GM23248 (cell line): ENCODE results near the gene PAPPA2. TPM values are rescaled to one million over a fixed set of nuclear protein-coding genes. Genes with fewer than 3 reads are reported as not detected.

Experiments used
- DNase-seq: peaks from one replicate; pipeline ENCODE4 v3.0.0-alpha.2; 2015
- H2AFZ ChIP-seq: fragments of 200-600 bp; sonication (generic); 2 replicates; pipeline ENCODE4 v1.6.1; 2016; ENCODE audit warnings: antibody characterized with exemption
- H3F3A ChIP-seq: fragments of 200-600 bp; sonication (generic); 2 replicates; pipeline ENCODE4 v1.6.1; 2016; ENCODE audit warnings: mild to moderate bottlenecking, antibody characterized with exemption, mixed run types; ENCODE audit not compliant: insufficient read depth
- H3K27ac ChIP-seq: fragments of 200-600 bp; sonication (generic); 2 replicates; pipeline ENCODE4 v1.5.1; 2016; ENCODE audit warnings: mild to moderate bottlenecking
- H3K27me3 ChIP-seq: fragments of 200-600 bp; sonication (generic); replicated peaks from 2 replicates; pipeline ENCODE4 v1.6.1; 2016; ENCODE audit warnings: mild to moderate bottlenecking; ENCODE audit not compliant: insufficient read depth
- H3K36me3 ChIP-seq: fragments of 200-600 bp; sonication (generic); 2 replicates; pipeline ENCODE4 v1.6.1; 2016; ENCODE audit warnings: low read depth, mild to moderate bottlenecking
- H3K4me1 ChIP-seq: fragments of 200-600 bp; sonication (generic); 2 replicates; pipeline ENCODE4 v1.6.1; 2016; ENCODE audit warnings: mild to moderate bottlenecking; ENCODE audit not compliant: insufficient read depth
- H3K4me2 ChIP-seq: fragments of 200-600 bp; sonication (generic); one replicate; pipeline ENCODE4 v1.6.1; 2016; ENCODE audit warnings: mild to moderate bottlenecking; ENCODE audit not compliant: unreplicated experiment
- H3K4me3 ChIP-seq: fragments of 200-600 bp; sonication (generic); 2 replicates; pipeline ENCODE4 v1.5.1; 2016; ENCODE audit warnings: mild to moderate bottlenecking
- H3K79me2 ChIP-seq: fragments of 200-600 bp; sonication (generic); 2 replicates; pipeline ENCODE4 v1.6.1; 2016; ENCODE audit warnings: mild to moderate bottlenecking; ENCODE audit not compliant: insufficient read depth
- H3K9ac ChIP-seq: fragments of 200-600 bp; sonication (generic); 2 replicates; pipeline ENCODE4 v1.6.1; 2016; ENCODE audit warnings: mild to moderate bottlenecking
- H3K9me2 ChIP-seq: fragments of 200-600 bp; sonication (generic); 2 replicates; pipeline ENCODE4 v1.6.1; 2016; ENCODE audit warnings: mixed run types, mild to moderate bottlenecking, moderate library complexity; ENCODE audit not compliant: insufficient read depth
- H3K9me3 ChIP-seq: fragments of 200-600 bp; sonication (generic); one replicate; pipeline ENCODE4 v1.6.1; 2017; ENCODE audit warnings: low read depth
- H4K20me1 ChIP-seq: fragments of 200-600 bp; sonication (generic); 2 replicates; pipeline ENCODE4 v1.6.0; 2016; ENCODE audit not compliant: insufficient read depth
- EZH2 ChIP-seq: fragments of 200-600 bp; sonication (generic); IDR thresholded peaks from 2 replicates; pipeline ENCODE4 v1.6.1; 2018; ENCODE audit warnings: antibody characterized with exemption, mild to moderate bottlenecking; ENCODE audit not compliant: insufficient read depth, poor library complexity, severe bottlenecking
- EZH2phosphoT487 ChIP-seq: fragments of 200-600 bp; sonication (generic); IDR thresholded peaks from 2 replicates; pipeline ENCODE4 v1.6.1; 2018; ENCODE audit warnings: antibody characterized with exemption, moderate library complexity, mild to moderate bottlenecking, low read depth; ENCODE audit not compliant: insufficient read depth
- WGBS, 2 experiments: methylation state at CpG; one replicate each; pipeline ENCODE4 v1.1.6; 2015 to 2017; ENCODE audit warnings: low lambda C conversion rate in 2 of 2, low coverage in 1 of 2; ENCODE audit errors: missing lambda C conversion rate in 2 of 2; 5-methylcytosine and 5-hydroxymethylcytosine counted together
- in situ Hi-C: fragments of 300-500 bp; cut with MboI; formaldehyde crosslinking; loops from 2 replicates; pipeline ENCODE4 v1.15.0; 2020
- polyA plus RNA-seq: library from polyadenylated mRNA; unstranded; fragments of >200 nt; fragmentation: Nextera tagmentation; extraction: Ambion mirVana; gene quantifications from 2 replicates; pipeline ENCODE4 v1.2.1, GENCODE V29; 2016
- total RNA-seq: library from RNA; depleted of rRNA; stranded (reverse); fragments of >200 nt; shearing (Covaris generic); gene quantifications from 2 replicates; pipeline ENCODE4 v1.2.3, GENCODE V29; 2014

PAPPA2 gene
- total and polyA plus RNA-seq, 2 experiments from 2014 or later, result 3.9 to 8.1 TPM

- Histone ChIP-seq H3K9me3 (no peaks in the 10 kb centered on the region), H3K79me2 (no peaks in the 10 kb centered on the region), H3K4me3 (no peak overlapping the region), H3K4me2 (no peak overlapping the region), H3K9ac (no peak overlapping the region), H2AFZ (no peak overlapping the region), H3K9me2 (no peaks in the 10 kb centered on the region), H3K36me3 (no peaks in the 10 kb centered on the region), H3K27me3 (no peaks in the 10 kb centered on the region), H3K4me1 (no peaks in the 10 kb centered on the region), H3F3A (no peaks in the 10 kb centered on the region), H3K27ac (no peak overlapping the region), H4K20me1 (no peaks in the 10 kb centered on the region)
- TF ChIP-seq EZH2phosphoT487 (no peak), EZH2 (no peak)
- 62 to 70% methylated on average over 3 of the region's 3 CpGs for whole genome bisulfite sequencing, 2 experiments
- peak; percentile 10 for DNase-seq
- in situ Hi-C loops, result loop anchor here (25.0 kb wide), 1 partner anchor 316 kb away; no protein-coding TSS in a partner anchor
Measured at GRCh38 chr1:176702901-176703300, 239.9 kb downstream of the PAPPA2 start.

- in situ Hi-C loops, result loop anchor here (25.0 kb wide), 1 partner anchor 318 kb away; no protein-coding TSS in a partner anchor
- H3K27me3 ChIP-seq, result no peaks in the 10 kb centered on the region
- H3K27ac ChIP-seq, result no peak overlapping the region
- no peaks in the 10 kb centered on the region for H3K79me2 ChIP-seq
- no peaks in the 10 kb centered on the region for H3K9me2 ChIP-seq
- TF ChIP-seq EZH2phosphoT487 (no peak), EZH2 (no peak)
- WGBS, 2 experiments, result 19 to 43% methylated on average over 1 of the region's 1 CpG
- H3K36me3 ChIP-seq, result no peaks in the 10 kb centered on the region
- no peak overlapping the region for H3K4me3 ChIP-seq
- H4K20me1 ChIP-seq, result no peaks in the 10 kb centered on the region
- no peak for DNase-seq
- no peak overlapping the region for H2AFZ ChIP-seq
- H3K4me1 ChIP-seq, result no peaks in the 10 kb centered on the region
- no peak overlapping the region for H3K9ac ChIP-seq
- H3K4me2 ChIP-seq, result no peak overlapping the region
- no peaks in the 10 kb centered on the region for H3F3A ChIP-seq
- H3K9me3 ChIP-seq, result no peaks in the 10 kb centered on the region
Measured at GRCh38 chr1:176705585-176705984, 242.6 kb downstream of the PAPPA2 start.

DNA sequence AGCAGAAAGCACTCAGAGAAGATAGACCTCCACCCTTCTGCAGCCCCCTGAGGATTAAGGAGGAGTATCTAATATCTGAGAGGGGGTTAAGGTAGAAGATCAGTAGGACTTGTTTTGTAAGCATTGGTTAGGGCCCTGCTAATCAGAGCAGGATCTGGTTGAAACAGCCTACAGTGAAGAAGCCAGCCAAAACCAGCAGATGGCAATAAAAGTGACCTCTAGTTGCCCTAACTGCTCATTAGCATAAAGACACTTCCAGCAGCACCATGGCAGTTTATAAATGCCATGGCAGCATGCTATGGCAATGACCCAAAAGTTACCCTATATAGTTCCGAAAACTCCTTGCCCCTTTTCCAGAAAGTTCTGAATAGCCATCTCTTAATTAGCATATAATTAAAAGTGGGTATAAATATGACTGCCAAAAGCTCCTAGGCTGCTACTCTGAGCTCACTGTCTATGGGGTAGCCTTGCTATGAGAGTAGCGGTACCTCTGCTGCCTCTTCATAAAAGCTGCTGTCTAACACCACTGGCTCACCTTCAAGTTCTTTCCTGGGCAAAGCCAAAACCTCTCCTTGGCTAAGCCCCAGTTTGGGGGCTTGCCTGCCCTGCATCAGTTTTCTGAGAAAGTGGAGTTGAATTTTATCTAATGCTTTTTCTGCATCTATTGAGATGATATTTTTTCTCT lies 254.2 kb downstream of the PAPPA2 start:
- no peak overlapping the region for H3K9ac ChIP-seq
- 86 to 98% methylated on average over 2 of the region's 2 CpGs for WGBS, 2 experiments
- H3K4me1 ChIP-seq, result no peaks in the 10 kb centered on the region
- H3K27ac ChIP-seq, result no peak overlapping the region
- no peaks in the 10 kb centered on the region for H3F3A ChIP-seq
- in situ Hi-C loops, result loop anchor here (25.0 kb wide), 1 partner anchor 330 kb away; no protein-coding TSS in a partner anchor
- no peaks in the 10 kb centered on the region for H3K36me3 ChIP-seq
- no peaks in the 10 kb centered on the region for H4K20me1 ChIP-seq
- no peaks in the 10 kb centered on the region for H3K27me3 ChIP-seq
- no peaks in the 10 kb centered on the region for H3K9me3 ChIP-seq
- no peak overlapping the region for H3K4me3 ChIP-seq
- no peaks in the 10 kb centered on the region for H3K79me2 ChIP-seq
- DNase-seq, result no peak
- no peak overlapping the region for H3K4me2 ChIP-seq
- TF ChIP-seq EZH2phosphoT487, result no peak
- H3K9me2 ChIP-seq, result no peaks in the 10 kb centered on the region
- H2AFZ ChIP-seq, result no peak overlapping the region

DNA sequence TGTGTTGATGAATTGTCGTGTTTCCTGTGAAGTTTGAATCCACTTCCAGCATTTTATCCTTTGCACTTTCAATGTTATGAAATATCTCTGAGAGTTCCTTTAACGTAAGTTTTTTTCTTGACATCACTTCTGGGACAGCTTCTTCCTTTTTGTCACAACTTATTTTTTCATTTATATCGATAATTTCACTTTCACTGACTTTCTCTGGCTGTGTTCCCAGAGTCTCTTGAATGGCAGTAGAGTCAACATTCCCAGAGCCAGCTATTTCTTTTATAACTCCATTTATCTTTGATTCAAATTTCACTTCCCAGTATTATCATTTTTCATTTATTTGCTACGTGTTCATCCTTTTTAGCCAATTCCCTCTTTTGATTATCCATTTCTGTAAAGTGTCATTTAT lies 256.5 kb downstream of the PAPPA2 start:
- Histone ChIP-seq H2AFZ (no peak overlapping the region), H3K9ac (no peak overlapping the region), H3K4me3 (no peak overlapping the region), H3K4me1 (no peaks in the 10 kb centered on the region), H3K9me3 (no peaks in the 10 kb centered on the region), H3K36me3 (no peaks in the 10 kb centered on the region), H3K79me2 (no peaks in the 10 kb centered on the region), H3F3A (no peaks in the 10 kb centered on the region), H3K27me3 (no peaks in the 10 kb centered on the region), H4K20me1 (no peaks in the 10 kb centered on the region), H3K4me2 (no peak overlapping the region), H3K27ac (no peak overlapping the region), H3K9me2 (no peaks in the 10 kb centered on the region)
- TF ChIP-seq EZH2phosphoT487, result no peak
- no peak for TF ChIP-seq EZH2
- in situ Hi-C loops, result loop anchor here (25.0 kb wide), 1 partner anchor 332 kb away; no protein-coding TSS in a partner anchor
- no peak for DNase-seq
- WGBS, 2 experiments, result 27 to 28% methylated on average over 4 of the region's 4 CpGs
